OCI-LY3 (cell line): ENCODE data around the gene IFITM1.
"Not testable (repeated sequence)": the region's sequence is repeated elsewhere in the genome, so short reads cannot be mapped to it uniquely, and the experiment has no call there.

Experiments used
- H2AFZ ChIP-seq: fragments of 200-600, 300-600 bp; shearing (Covaris generic); 2 replicates; pipeline ENCODE4 v1.6.0; 2014; ENCODE audit warnings: antibody characterized with exemption, low read depth, low read length
- H3K27ac ChIP-seq: fragments of 200-600, 300-600 bp; sonication (generic); 2 replicates; pipeline ENCODE4 v1.5.1; 2014; ENCODE audit warnings: mild to moderate bottlenecking, low read length, moderate library complexity, mixed read lengths
- H3K27me3 ChIP-seq: fragments of 200-600, 300-600 bp; sonication (generic); 2 replicates; pipeline ENCODE4 v1.6.1; 2014; ENCODE audit warnings: low read depth, low read length, mixed read lengths
- H3K36me3 ChIP-seq: fragments of 200-600, 300-600 bp; sonication (generic); replicated peaks from 2 replicates; pipeline ENCODE3; 2014; ENCODE audit warnings: low read depth, low read length, mixed read lengths
- H3K4me1 ChIP-seq: fragments of 300-600, 200-600 bp; sonication (generic); 2 replicates; pipeline ENCODE4 v1.6.1; 2014; ENCODE audit warnings: low read length, mixed read lengths
- H3K4me2 ChIP-seq: fragments of 200-600, 300-600 bp; sonication (generic); 2 replicates; pipeline ENCODE4 v1.6.1; 2014; ENCODE audit warnings: low read length, mixed read lengths
- H3K4me3 ChIP-seq: fragments of 300-600, 200-600 bp; sonication (generic); 2 replicates; pipeline ENCODE4 v1.5.1; 2014; ENCODE audit warnings: antibody characterized with exemption, mild to moderate bottlenecking, low read length, moderate library complexity
- H3K79me2 ChIP-seq: fragments of 300-600, 200-600 bp; shearing (Covaris generic); 2 replicates; pipeline ENCODE4 v1.6.1; 2014; ENCODE audit warnings: mild to moderate bottlenecking, low read length, mixed read lengths
- H3K9ac ChIP-seq: fragments of 300-600, 200-600 bp; shearing (Covaris generic); 2 replicates; pipeline ENCODE4 v1.6.0; 2014; ENCODE audit warnings: mild to moderate bottlenecking, low read length, moderate library complexity
- H3K9me3 ChIP-seq: fragments of 200-600, 300-600 bp; shearing (Covaris generic); 2 replicates; pipeline ENCODE4 v1.6.1; 2014; ENCODE audit warnings: low read length, mixed read lengths; ENCODE audit not compliant: insufficient read depth
- H4K20me1 ChIP-seq: fragments of 200-600, 300-600 bp; sonication (generic); 2 replicates; pipeline ENCODE4 v1.6.1; 2016; ENCODE audit warnings: low read length, mixed read lengths; ENCODE audit not compliant: insufficient read depth
- CTCF ChIP-seq: fragments of 200-600, 300-600 bp; sonication (generic); IDR thresholded peaks from 2 replicates; pipeline ENCODE4 v1.5.1; 2014; ENCODE audit warnings: antibody characterized with exemption, low read length, low read depth
- EZH2phosphoT487 ChIP-seq: fragments of 200-600 bp; shearing (Covaris generic); IDR thresholded peaks from 2 replicates; pipeline ENCODE4 v1.6.1; 2018; ENCODE audit warnings: antibody characterized with exemption, mixed run types, low read depth

IFITM1 gene

GRCh38 chr11:359181-359714, 45.4 kb downstream of the IFITM1 start:
- Histone ChIP-seq H3K4me1 (peaks cover 19% of the 10 kb centered on the region), H3K79me2 (no peaks in the 10 kb centered on the region), H4K20me1 (no peaks in the 10 kb centered on the region), H3K4me3 (no peak overlapping the region), H2AFZ (no peak overlapping the region), H3K9me3 (no peaks in the 10 kb centered on the region), H3K4me2 (no peak overlapping the region), H3K9ac (no peak overlapping the region), H3K36me3 (no peaks in the 10 kb centered on the region), H3K27ac (no peak overlapping the region), H3K27me3 (0 out of 2 replicates have a peak, but pooled peaks cover 2% of the 10 kb centered on the region)
- TF ChIP-seq CTCF (no peak), EZH2phosphoT487 (no peak)

DNA sequence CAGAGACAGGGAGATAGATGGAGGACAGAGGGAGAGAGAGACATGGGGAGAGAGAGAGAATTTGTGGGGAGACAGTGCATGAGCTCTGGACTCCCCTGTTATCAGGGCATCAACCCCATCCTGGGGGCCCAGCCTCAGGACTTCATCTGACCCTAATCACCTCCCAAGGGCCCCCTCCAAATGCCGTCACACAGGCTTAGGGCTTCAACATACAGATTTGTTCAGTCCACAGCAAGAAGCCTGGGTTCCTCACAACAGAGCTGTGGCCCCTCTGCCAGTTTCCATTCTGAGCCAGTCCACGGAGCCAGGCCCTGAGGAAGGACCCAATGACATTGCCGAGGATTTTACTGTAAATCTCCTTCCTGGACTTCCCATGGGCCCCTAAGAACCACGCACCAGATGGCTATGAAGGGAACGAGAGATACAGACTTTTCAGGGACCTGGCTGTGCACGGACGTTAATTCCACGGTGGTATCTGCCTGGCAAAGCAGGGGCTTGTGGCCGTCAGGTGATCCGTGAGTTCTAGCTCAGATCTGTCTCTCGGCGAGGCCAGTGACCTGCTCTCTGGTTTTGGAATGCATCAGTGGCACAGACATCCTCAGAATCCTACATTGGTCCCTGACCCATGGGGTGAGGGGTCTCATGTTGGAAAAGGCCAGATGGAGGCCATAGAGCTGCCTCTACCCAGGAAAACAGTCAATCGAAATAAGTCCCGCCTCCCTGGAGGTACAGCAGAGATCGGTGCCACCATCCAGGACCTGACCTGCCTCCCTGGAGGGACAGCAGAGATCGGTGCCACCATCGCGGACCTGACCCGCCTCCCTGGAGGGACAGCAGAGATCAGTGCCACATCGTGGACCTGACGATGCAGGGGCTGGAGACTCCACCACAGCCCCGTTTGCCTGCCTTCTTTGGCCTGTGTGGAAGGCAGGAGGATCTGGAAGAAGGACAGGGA, 46.8 kb downstream of the IFITM1 start:
- Histone ChIP-seq H3K4me2 (no peak overlapping the region), H3K27ac (no peak overlapping the region), H2AFZ (no peak overlapping the region), H3K9me3 (no peaks in the 10 kb centered on the region), H3K36me3 (no peaks in the 10 kb centered on the region), H3K27me3 (0 out of 2 replicates have a peak, but pooled peaks cover 2% of the 10 kb centered on the region), H4K20me1 (no peaks in the 10 kb centered on the region), H3K9ac (no peak overlapping the region), H3K4me1 (peaks cover 8% of the 10 kb centered on the region), H3K79me2 (no peaks in the 10 kb centered on the region), H3K4me3 (no peak overlapping the region)
- TF ChIP-seq CTCF (no peak), EZH2phosphoT487 (no peak)

DNA sequence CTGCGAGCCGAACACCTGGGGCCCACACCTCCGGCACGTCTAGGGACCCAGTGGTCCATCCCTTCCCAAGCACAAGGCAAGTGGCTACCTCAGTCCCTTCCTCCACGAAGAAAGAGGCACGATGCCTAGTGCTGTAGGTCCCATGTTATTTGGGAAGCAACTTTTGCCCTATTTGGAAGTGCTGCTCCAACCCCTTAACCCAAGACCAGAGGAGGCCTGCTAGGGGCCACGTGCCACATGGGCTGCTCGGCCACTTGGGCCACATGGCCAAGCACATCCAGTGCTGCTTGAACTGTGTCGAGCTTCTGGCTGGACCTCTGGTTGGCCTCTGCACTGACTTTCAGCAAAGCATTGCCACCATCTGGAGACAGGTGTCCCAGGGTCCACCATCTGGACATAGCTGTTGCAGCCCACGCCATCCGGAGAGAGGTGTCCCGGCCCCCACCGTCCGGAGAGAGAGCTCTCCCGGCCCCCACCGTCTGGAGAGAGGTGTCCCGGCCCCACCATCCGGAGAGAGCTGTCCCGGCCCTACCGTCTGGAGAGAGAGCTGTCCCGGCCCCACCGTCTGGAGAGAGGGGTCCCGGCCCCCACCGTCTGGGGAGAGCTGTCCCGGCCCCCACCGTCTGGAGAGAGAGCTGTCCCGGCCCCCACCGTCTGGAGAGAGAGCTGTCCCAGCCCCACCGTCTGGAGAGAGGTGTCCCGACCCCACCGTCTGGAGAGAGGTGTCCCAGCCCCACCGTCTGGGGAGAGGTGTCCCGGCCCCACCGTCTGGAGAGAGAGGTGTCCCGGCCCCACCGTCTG, 49.0 kb downstream of the IFITM1 start:
- Histone ChIP-seq H3K79me2 (no peaks in the 10 kb centered on the region), H3K9me3 (no peaks in the 10 kb centered on the region), H3K4me2 (no peak overlapping the region), H3K9ac (no peak overlapping the region), H3K4me3 (no peak overlapping the region), H3K4me1 (peaks cover 5% of the 10 kb centered on the region), H2AFZ (no peak overlapping the region), H4K20me1 (no peaks in the 10 kb centered on the region), H3K27ac (no peak overlapping the region), H3K36me3 (no peaks in the 10 kb centered on the region), H3K27me3 (0 out of 2 replicates have a peak, but pooled peaks cover 2% of the 10 kb centered on the region)
- no peak for TF ChIP-seq CTCF
- TF ChIP-seq EZH2phosphoT487: no peak

DNA sequence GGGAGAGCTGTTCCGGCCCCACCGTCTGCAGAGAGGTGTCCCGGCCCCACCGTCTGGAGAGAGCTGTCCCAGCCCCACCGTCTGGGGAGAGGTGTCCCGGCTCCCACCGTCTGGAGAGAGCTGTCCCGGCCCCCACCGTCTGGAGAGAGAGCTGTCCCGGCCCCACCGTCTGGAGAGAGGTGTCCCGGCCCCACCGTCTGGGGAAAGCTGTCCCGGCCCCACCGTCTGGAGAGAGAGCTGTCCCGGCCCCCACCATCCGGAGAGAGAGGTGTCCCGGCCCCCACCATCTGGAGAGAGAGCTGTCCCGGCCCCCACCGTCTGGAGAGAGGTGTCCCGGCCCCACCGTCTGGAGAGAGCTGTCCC, 49.6 kb downstream of the IFITM1 start:
- H3K27ac ChIP-seq, H2AFZ ChIP-seq, H4K20me1 ChIP-seq, H3K79me2 ChIP-seq, H3K27me3 ChIP-seq, H3K9me3 ChIP-seq, H3K4me1 ChIP-seq, H3K4me3 ChIP-seq, H3K9ac ChIP-seq, H3K36me3 ChIP-seq, H3K4me2 ChIP-seq: not testable (repeated sequence)
